ENCODE measurements around the gene WASL.
A peak's percentile ranks its signal among the peaks of the same experiment; 100 is the strongest.
"Not testable (repeated sequence)": the region's sequence is repeated elsewhere in the genome, so short reads cannot be mapped to it uniquely, and the experiment has no call there.

The WASL gene

DNA sequence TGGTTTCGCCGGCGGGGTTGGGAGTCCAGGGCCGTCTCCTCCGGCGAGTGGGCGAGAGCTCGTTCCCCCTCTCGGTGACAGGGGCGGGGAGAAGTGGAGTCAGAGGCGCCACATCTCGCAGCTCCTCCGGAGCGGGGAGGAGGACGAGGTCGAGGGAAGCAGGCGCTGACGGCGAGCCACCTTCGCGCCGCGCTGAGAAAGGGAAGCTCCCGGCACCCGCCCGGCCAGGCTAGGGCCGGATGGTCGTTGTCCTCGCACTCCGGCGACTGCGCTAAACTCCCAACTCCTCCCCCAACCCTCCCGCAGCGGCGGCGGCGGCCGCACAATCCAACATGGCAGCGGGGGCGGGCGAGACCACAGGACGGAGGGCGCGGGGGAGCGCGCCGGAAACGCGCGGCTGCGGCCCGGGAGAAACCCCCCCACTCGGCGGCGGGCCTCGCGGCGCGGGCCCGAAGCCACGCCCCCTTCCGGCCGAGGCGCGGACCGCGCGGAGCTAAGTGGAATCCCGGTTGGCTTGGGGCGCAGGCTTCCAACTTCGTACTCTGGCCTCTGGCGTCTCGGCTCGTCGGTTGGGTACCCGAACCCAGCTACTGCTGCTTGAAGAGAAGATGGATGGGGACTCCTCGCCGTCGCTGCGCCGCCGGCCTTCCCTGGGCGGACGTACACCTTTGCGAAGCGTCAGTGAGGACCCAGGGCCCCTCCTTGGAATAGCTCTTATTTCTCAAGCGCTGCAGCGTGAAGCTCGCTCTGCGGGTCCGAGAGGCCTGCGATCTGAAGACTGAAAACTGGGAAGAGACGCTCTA is at the start of gene WASL:
TSS of gene WASL (minus strand) at position 270 of the 803 bp plus-strand sequence. CDS start at position 1, 269 bp downstream.
- DNase-seq (ENCODE audit: low read depth in 2 of 2) = peak; percentile 77 to 79

DNA sequence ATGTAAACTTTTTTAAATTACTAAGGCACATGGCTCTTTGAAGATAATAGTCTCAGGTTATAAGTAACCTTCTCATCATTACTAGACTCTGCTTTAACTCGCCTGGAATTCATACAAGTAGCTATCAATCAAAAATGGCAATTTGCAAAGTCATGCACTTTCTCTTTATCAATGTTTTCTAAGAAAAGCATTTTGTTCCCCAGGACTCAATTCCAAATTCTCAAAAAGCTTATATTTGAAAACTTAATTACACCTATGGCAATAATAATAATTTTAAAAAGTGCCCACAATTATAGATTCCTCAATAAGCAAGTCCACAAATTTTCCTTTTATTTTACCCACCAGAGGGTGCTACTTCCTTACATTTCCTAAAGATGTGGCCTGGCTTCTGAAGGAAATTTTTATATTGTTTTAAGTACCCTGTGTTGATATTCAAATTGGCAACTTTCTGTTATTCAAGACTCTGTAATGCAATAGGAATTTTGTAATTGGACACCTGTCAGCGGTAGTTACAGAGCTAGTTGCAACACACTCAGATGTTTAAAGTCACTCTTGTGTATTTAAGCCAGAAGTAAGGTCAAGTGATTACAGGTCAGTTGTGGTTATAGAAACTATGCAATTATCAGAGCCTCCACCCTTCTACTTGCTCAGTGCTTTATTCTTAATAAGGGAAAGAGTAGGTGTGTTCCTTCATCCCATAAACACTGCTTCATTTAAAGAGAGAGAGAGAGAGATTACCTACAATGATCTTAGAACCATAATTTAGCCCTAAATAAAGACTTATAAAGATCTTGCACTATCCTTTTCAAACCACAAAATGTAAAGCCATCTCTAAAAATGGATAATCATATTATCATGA is 49.1 kb upstream of the WASL start:
- no peak for DNase-seq (ENCODE audit: low read depth in 2 of 2)

DNA sequence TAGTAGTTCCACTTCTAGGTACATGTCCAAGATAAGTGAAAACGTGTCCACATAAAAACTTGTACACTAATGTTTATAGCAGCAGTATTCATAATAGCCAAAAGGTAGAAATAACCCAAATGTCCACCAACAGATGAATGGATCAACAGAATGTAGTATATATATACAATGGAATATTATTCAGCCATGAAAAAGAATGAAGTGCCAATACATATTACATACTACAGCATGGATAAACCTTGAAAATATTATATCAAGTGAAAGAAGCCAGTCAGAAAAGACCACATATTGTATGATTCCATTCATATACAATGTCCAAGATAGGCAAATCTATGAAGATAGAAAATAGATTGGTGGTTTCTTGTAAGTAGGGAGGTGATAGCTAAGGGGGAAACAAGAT is 47.8 kb upstream of the WASL start:
- no peak for DNase-seq (ENCODE audit: low read depth in 2 of 2)

DNA sequence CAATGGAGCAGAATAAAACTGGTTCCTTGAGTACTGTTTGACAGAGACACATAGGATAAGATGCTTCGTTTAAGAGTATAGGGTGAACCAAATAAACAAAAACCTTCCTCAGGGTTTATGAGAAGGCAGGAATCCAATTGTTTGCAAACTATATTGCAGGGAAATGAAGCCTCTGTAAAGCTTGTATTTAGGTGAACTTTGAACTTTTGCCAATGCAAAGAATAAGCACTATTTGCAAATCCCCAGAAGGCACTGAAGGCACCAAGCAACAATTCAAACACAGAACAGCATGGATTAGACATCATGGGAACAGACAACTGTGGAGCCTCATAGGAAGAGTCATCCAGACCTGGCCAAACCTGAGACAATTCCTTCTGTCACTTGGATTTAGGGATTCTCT is 47.1 kb upstream of the WASL start:
- no peak for DNase-seq (ENCODE audit: low read depth in 2 of 2)

DNA sequence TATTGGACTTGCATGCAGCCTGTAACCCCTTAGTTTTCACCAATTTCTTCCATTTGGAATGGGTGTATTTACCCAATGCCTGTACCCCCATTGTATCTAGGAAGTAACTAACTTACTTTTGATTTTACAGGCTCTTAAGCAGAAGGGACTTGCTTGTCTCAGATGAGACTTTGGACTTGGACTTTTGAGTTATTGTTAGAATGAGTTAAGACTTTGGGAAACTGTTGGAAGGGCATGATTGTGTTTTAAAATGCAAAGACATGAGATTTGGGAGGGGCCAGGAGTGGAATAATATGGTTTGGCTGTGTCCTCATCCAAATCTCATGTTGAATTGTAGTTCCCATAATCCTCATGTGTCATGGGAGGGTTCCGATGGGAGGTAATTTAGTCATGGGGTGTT is 46.3 kb upstream of the WASL start:
- DNase-seq (ENCODE audit: low read depth in 2 of 2) = not testable (repeated sequence)

DNA sequence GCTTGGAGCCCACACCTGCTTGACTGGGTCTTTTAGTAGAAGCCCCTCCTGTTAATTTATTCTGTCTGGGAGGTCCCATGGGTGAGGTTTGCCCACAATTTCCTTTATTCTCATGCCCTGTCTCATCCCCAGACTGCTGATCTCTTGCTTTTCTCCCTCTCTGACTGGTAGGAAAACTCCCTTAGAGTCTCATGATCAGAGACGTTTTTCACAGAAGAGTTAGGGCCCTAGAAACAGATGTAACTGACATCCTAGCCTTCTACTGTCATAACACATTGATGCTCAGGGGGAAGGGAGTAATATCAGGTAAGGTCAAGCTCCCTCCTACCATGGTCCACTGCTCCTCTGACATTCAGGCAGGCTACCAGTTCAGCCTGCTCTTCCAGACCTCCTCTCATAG is 43.7 kb upstream of the WASL start:
- no peak for DNase-seq (ENCODE audit: low read depth in 2 of 2)

DNA sequence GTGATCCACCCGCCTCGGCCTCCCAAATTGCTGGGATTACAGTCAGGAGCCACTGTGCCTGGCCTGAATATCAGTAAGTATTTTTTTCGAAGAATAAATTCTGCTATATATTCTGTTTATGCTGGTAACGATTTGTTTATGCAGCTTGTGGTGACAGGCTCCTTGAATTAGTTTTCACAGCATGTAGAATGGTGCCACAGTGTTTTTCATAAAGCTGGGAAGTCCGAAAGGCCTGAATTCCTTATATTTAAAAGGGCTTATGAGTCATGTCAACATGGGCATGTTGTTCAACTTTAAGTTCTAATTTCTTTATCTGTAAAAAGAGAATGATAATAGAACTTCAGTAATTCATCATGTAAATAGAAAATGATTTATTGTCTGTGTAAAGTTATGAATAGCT is 42.2 kb upstream of the WASL start:
- DNase-seq (ENCODE audit: low read depth in 2 of 2) = no peak

DNA sequence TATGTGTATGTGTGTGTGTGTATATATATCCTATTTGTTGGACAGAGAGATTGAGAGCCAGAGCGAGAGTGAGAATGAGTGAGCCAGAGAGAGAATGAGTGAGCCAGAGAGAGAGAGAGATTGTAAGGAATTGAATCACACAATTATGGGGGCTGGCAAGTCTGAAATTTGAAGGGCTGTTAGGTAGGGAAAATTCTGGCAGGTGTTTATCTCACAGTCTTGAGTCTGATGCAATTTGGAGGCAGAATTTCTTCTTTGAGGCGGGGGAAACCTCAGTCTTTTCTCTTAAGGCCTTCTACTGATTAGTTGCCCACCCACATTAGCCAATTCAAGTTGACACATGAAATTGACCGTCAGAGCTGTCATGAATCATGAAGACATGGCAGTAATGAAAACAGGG is 41.0 kb upstream of the WASL start:
- DNase-seq (ENCODE audit: low read depth in 2 of 2) = no peak

DNA sequence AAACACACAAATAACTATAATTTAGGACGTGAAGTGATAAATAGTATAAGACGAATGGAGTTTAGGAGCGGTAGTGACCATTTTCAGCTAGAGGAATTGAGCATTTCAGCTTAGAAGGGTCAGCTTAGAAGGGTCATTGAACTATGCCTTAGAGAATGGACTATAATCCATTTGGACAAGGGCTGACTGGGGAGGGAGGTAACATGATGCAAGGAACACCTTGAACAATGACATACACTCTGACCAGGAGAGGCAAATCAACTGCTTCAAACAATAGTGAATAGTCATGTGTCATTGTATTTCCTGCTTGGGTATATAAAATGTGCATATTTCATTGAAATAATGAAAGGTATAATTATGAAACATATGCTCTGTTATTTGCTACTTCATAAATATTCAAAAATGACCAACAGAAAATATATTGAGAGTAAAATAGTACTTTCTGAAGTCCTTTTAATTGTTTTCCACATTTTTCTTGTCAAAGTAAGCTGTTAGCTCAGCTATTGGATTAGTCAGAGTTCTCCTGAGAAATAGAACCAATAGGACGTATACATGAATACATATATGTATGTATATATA is 40.5 kb upstream of the WASL start:
- no peak for DNase-seq (ENCODE audit: low read depth in 2 of 2)

DNA sequence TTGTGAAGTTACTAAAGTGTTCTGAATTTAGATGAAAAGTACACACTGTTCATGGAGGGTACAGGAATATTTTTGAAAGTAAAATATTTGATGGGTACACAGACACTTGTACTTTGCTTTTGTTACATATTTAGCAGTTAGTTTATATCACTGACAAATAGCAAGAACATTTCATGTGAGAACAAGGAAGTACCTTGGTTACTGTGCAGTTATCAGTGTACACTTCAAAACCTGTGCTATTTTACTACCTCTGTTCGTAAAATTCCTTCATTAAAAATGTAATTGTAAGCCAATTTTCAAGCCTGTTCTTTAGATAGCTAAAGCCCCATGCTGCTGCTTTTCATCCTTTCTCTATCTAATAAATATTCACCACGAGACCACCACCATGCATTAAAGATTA is 39.8 kb upstream of the WASL start:
- no peak for DNase-seq (ENCODE audit: low read depth in 2 of 2)

DNA sequence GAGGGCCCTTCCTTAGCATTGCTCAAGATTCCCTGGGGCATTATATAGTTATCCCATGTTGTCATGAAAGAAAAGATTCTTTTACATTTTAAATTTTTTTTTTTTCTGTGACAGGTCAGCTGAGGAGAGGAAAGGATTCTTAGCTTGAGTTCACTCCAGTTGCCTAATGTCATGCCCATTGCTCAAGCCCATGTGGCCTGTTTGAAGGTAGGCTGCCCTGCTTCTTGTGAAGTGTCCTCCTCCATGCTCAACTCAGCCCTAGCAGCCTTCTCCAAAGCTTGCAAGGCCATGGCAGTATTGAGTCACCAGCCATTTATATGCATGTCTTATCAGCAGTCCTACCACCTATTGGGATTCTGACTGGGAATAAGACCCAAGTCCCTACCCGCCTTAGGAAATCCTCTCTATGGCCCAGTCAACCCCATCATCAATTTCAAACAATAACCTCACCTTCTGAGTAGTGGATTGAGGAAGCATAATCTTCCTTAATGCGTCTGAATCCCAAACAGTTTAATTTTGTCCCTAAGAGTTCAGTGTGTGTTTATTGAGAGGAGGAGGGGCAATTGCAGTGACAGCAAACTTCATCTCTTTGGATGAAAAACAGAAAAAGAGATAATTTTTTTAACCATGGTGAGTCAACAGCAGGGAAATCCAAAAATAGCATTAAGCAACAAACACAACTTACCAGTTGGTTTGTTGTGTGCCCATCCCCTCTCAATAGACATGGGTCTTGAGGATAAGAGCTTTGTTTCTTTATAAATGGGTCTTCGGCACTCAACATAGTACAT is 38.6 kb upstream of the WASL start:
- DNase-seq (ENCODE audit: low read depth in 2 of 2) = no peak

DNA sequence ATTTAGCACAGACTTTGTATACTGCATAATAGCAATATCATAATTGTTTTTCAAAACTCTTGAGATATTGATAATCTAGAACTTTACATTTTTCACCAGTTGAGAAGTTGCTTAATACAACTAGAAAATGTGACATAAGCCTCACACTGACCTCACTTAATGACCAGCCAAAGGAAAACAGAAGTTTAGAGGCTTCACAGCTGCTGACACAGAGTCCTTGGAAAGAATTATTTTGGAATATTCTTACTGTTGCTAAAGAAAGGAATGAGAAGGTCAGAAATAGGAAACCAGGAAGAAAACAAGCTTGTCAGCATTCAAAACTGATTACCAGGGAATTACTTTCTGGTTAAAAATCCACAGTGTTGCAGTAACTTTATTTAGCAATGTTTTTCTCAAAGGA is 35.5 kb upstream of the WASL start:
- no peak for DNase-seq (ENCODE audit: low read depth in 2 of 2)

DNA sequence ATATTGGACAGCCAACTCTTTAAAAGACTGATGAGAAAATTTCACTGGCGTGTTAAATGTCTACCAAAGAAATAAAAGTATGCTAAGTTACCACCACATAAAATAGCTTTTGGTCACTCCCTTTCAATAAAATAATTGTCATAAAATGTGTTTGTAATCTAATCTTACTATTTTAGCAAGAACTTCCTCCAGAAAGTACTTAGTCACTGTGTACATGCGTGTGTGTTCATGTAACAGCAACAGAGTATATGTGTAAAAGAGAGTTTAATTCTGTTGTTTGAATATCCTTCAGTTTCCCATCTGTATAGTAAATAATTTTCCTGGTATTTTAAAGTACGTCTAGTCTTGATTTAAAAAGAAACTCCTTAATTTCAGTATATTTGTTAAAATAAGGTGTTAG is 35.0 kb upstream of the WASL start:
- no peak for DNase-seq (ENCODE audit: low read depth in 2 of 2)

DNA sequence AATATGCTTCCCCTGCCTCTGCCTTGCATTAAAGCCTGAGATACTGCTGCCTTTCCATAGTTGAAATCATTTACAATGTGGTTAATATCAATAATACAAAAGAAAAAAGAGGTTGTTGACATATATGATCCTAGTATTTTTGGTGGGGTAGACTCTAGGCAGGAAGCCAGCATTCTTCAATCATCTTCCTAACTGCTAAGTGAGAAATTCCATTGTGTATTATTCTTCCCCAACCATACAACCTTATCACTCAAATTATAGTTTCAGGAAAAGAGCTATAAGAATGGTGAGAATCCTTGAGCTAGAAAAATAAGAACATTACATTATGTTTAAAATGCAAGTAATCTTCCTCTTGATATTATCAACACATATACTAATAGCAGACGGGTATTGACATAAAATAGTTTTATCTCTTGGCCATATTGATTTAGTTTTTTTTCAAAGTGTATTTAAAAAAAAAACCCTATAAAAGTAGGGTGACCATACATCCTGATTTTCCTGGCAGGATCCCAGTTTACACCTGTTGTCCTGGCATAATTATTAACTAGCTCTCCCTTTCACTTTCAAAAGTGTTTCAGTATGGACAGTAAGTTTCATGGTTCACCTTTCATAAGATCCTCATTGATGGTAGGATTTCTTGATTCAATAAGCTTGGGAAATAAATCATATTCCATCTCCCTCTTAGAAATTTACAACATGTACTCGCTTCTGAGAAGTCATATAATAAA is 33.4 kb upstream of the WASL start:
- DNase-seq (ENCODE audit: low read depth in 2 of 2) = no peak

DNA sequence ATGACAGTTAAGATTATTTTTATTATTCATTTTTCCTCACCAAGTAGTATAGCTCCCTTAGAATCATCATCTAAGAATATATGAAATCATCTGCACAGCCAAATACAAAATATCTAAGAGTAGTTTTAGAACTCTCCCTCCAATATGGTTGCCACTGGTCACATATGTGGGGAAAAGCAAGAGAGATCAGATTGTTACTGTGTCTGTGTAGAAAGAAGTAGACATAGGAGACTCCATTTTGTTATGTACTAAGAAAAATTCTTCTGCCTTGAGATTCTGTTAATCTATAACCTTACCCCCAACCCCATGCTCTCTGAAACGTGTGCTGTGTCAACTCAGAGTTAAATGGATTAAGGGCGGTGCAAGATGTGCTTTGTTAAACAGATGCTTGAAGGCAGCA is 31.7 kb upstream of the WASL start:
- DNase-seq (ENCODE audit: low read depth in 2 of 2) = not testable (repeated sequence)

DNA sequence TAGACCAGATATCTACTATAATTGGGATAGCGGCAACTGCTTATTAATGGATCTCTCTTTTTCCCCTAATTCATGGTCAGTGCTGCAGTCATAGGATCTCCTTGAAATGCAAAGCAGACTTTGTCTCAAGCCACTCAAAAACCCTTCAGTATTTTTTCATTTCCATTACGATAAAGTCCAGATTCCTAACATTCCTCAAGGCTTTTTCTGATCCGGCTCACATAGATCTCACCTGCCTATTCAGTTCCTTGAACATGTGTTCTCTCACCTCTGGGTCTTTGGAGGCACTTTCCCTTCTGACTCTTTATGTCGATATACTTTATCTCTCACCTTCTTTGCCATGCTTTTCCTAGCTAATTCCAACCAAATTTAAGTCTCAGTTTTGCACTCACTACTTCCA is 25.7 kb upstream of the WASL start:
- no peak for DNase-seq (ENCODE audit: low read depth in 2 of 2)

DNA sequence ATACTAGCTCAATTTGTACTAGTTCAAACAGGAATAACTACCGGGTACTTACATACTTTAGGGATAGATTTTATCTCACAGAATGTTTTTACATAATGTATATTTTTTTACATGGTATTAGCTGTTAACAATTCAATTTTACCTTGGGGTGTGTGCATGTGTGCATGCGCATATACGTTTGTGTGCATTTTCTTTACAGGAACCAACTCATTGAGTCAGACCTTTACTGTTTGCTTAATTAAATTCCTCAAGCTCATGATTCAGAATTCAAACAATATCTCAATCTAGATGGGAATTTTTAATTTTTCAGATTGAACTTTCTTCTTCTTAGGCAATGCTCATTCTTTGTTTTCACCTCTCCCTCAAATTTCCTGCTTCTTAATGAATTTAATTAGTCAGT is 24.7 kb upstream of the WASL start:
- no peak for DNase-seq (ENCODE audit: low read depth in 2 of 2)

DNA sequence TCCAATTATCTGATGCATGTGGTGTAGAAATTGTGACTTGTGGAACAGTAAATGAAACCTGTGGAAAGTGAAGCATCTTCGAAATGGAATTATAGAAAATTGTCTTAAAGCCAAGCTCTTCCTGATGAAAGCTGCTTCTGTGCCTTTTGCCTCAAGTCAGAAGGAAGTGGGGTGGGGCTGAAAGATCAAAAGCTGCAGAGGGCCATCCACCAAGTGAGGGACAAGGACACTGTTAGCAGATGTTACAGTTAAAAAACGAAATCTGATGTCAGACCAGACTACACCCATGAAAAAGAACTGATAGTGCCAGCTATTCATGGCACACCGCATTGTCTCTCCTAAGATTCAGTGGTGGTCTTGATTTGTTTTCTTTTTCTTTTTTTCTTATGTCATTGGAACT is 23.8 kb upstream of the WASL start:
- no peak for DNase-seq (ENCODE audit: low read depth in 2 of 2)

DNA sequence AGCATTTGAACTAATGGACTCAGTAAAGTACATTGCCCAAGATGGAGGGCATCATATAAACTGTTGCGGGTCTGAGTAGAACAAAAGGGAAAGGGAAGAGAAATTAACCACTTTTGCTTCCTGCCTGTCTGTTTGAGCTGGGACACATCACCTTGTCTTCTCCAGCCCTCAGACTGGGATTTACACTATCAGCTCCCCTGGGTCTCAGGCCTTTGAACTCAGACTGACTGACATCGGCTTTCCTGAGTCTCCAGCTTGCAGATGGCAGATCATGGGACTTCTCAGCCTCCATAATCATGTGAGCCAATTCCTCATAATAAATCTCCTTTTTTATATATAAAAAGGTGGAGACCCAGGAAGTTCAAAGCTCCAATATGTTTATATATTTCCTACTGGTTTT is 23.0 kb upstream of the WASL start:
- no peak for DNase-seq (ENCODE audit: low read depth in 2 of 2)

DNA sequence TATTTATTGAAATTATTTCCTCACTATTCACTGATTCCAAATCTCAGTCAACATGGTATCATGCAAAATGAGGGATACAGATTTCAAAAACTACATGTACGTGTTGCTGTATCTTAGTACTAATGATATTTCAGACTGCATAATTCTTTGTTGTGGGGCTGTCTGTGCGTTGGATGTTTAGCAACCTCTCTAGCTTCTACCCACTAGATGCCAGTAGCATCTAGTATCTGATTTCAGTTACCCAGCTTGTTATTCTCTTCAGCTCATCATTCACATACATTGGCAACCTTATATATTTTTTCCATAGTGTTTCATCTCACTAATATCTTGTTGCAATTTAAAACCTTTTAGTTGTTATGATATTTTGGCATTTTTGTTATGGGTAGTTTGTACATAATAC is 22.5 kb upstream of the WASL start:
- DNase-seq (ENCODE audit: low read depth in 2 of 2) = no peak

DNA sequence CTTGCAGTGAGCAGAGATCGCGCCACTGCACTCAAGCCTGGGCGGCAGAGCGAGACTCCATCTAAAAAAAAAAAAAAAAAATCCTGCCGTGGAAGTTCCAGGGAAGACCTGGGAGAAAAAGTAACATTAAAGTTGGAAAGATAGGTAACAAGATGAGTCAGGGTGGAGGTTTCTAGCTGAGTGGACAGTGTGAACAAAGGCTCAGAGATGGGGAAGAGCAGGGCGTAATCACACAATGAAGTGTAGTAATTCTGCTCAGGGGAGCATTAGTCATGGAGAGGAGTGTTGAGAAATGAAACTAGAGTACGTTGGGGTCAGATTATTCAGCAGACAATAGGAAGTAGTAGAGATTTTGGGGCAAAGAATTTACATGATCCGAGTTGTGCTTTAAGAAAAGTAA is 21.6 kb upstream of the WASL start:
- DNase-seq (ENCODE audit: low read depth in 2 of 2) = no peak
